HG03442 (cell line): Measurements from ENCODE around the gene DPEP1.
"Not testable (repeated sequence)": the region's sequence is repeated elsewhere in the genome, so short reads cannot be mapped to it uniquely, and the experiment has no call there.

Experiments used
- ATAC-seq: cut with Tn5 transposase; IDR thresholded peaks from one replicate; pipeline ENCODE4 v1.9.1; 2021; ENCODE audit warnings: mild to moderate bottlenecking, moderate library complexity; ENCODE audit not compliant: unreplicated experiment

The DPEP1 gene

GRCh38 chr16:89618109-89618998, 4.9 kb downstream of the DPEP1 start:
- no peak for ATAC-seq

GRCh38 chr16:89619840-89620239, 6.4 kb downstream of the DPEP1 start:
- ATAC-seq = no peak

- no peak for ATAC-seq
Measured at GRCh38 chr16:89620406-89620841, 7.0 kb downstream of the DPEP1 start.

GRCh38 chr16:89621136-89621697, 7.8 kb downstream of the DPEP1 start:
- no peak for ATAC-seq

GRCh38 chr16:89621698-89622409, 8.4 kb downstream of the DPEP1 start:
- no peak for ATAC-seq

GRCh38 chr16:89623511-89624261, 10.2 kb downstream of the DPEP1 start:
- no peak for ATAC-seq

- no peak for ATAC-seq
Measured at GRCh38 chr16:89624777-89625761, 11.6 kb downstream of the DPEP1 start.

- ATAC-seq = no peak
Measured at GRCh38 chr16:89629827-89630610, 16.6 kb downstream of the DPEP1 start.

- no peak for ATAC-seq
Measured at GRCh38 chr16:89633064-89633631, 19.7 kb downstream of the DPEP1 start.

- ATAC-seq = not testable (repeated sequence)
Measured at GRCh38 chr16:89634463-89635385, 21.3 kb downstream of the DPEP1 start.

- ATAC-seq = no peak
Measured at GRCh38 chr16:89636663-89637062, 23.2 kb downstream of the DPEP1 start.

GRCh38 chr16:89637379-89637778, 23.9 kb downstream of the DPEP1 start:
- no peak for ATAC-seq

- no peak for ATAC-seq
Measured at GRCh38 chr16:89638455-89638854, 25.0 kb downstream of the DPEP1 start.

GRCh38 chr16:89639385-89639784, 25.9 kb downstream of the DPEP1 start:
- ATAC-seq = no peak

- no peak for ATAC-seq
Measured at GRCh38 chr16:89641458-89642119, 28.1 kb downstream of the DPEP1 start.

GRCh38 chr16:89642574-89642973, 29.1 kb downstream of the DPEP1 start:
- ATAC-seq = no peak

GRCh38 chr16:89643769-89644300, 30.4 kb downstream of the DPEP1 start:
- ATAC-seq = no peak
